Kidney epithelial cell (primary cell): ENCODE data around the gene IL11. TPM values are rescaled to one million over a fixed set of nuclear protein-coding genes. Genes with fewer than 3 reads are reported as not detected.

Experiments used
- DNase-seq: peaks from one replicate; pipeline ENCODE4 v3.0.0-alpha.2; 2010; ENCODE audit warnings: low read depth
- H3K27me3 ChIP-seq: 2 replicates; pipeline ENCODE4 v1.6.0; 2011; ENCODE audit warnings: low read length; ENCODE audit not compliant: control insufficient read depth, insufficient read depth
- H3K36me3 ChIP-seq: 2 replicates; pipeline ENCODE4 v1.5.1; 2011; ENCODE audit warnings: low read length; ENCODE audit not compliant: control insufficient read depth, insufficient read depth
- H3K4me3 ChIP-seq: 2 replicates; pipeline ENCODE4 v1.5.1; 2011; ENCODE audit warnings: low read depth, mild to moderate bottlenecking, control low read depth, low read length
- CTCF ChIP-seq: IDR thresholded peaks from 2 replicates; pipeline ENCODE4 v1.5.1; 2011; ENCODE audit warnings: mild to moderate bottlenecking, moderate library complexity, low read length, control low read depth, inconsistent platforms; ENCODE audit not compliant: insufficient read depth, poor library complexity, severe bottlenecking
- total RNA-seq: library from RNA; depleted of rRNA; stranded (reverse); fragments of >200 nt; gene quantifications from 2 replicates; pipeline ENCODE4 v1.2.3, GENCODE V29; 2015

IL11 gene
- total RNA-seq, 1 donor from 2014 or later, result 32.1 TPM

- TF ChIP-seq CTCF, result no peak
- H3K36me3 ChIP-seq, result peaks cover 4% of the 10 kb centered on the region
- H3K27me3 ChIP-seq, result no peaks in the 10 kb centered on the region
- DNase-seq, result no peak
- peak overlapping the region; percentile 82 for H3K4me3 ChIP-seq
Measured at GRCh38 chr19:55386493-55386971, 16.3 kb upstream of the IL11 start.

- TF ChIP-seq CTCF, result no peak
Measured at GRCh38 chr19:55385724-55386492, 15.6 kb upstream of the IL11 start, which contains the start of gene RPL28. TSS of gene RPL28 (plus strand) at chr19:55385932. CDS start at chr19:55386358, 426 bp downstream.

GRCh38 chr19:55384920-55385723 is 14.9 kb upstream of the IL11 start:
- peak; percentile 90 for DNase-seq
- TF ChIP-seq CTCF, result no peak
- Histone ChIP-seq H3K4me3 (peak overlapping the region; percentile 33), H3K27me3 (no peaks in the 10 kb centered on the region), H3K36me3 (peaks cover 4% of the 10 kb centered on the region)

More at GRCh38 chr19:55385724-55386492, 15.6 kb upstream of the IL11 start, which contains the start of gene RPL28:
- Histone ChIP-seq H3K36me3 (peaks cover 4% of the 10 kb centered on the region), H3K4me3 (peak within 1 kb of the TSS; percentile 82), H3K27me3 (no peaks in the 10 kb centered on the region)
- DNase-seq, result peak; percentile 78

GRCh38 chr19:55384131-55384919 is 14.1 kb upstream of the IL11 start, which contains the start of gene TMEM238:
TSS of gene TMEM238 (minus strand) at chr19:55384292. CDS start at chr19:55384259, 33 bp downstream.
- TF ChIP-seq CTCF, result no peak
- no peak for DNase-seq
- Histone ChIP-seq H3K4me3 (peak within 1 kb of the TSS; percentile 40), H3K27me3 (no peaks in the 10 kb centered on the region), H3K36me3 (peaks cover 2% of the 10 kb centered on the region)

- Histone ChIP-seq H3K4me3 (peak overlapping the region; percentile 40), H3K27me3 (no peaks in the 10 kb centered on the region), H3K36me3 (no peaks in the 10 kb centered on the region)
- no peak for DNase-seq
- no peak for TF ChIP-seq CTCF
Measured at GRCh38 chr19:55383279-55384130, 13.2 kb upstream of the IL11 start.
